Measurements from ENCODE around the gene KIN.
"Not testable (repeated sequence)": the region's sequence is repeated elsewhere in the genome, so short reads cannot be mapped to it uniquely, and the experiment has no call there.

The KIN gene

DNA sequence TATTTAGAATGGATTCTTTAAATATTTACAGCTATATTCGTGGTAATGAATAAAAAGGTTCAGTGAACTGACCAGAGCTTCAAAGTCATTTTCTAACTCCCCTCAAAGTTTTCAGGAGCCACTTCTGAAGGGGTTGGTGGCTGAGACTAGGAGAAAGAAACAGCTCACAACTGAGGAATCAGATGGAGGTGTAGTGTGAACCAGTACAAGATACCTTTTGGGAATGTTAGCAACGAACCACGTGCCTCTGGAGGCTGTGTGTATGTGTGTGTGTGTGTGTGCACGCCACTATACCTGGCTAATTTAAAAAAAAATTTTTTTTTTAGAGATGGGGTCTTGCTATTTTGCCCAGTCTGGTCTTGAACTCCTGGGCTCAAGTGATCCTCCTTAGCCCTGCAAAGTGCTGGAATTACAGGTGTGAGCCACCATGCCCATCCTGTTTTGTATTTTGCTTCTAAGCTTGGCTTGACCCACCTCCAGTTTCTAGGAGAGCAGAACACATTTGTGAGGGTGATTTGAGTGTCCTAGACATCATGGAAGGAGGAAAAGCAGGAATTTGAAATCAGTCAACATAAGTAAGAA is 21.0 kb upstream of the KIN start:
- DNase-seq (no peak), ATAC-seq (no peak)
- Mint-ChIP-seq H3K4me1 (no peaks in the 10 kb centered on the region), H3K4me3 (no peak overlapping the region), H3K9me3 (no peaks in the 10 kb centered on the region), H3K27me3 (no peaks in the 10 kb centered on the region), H3K27ac (no peak overlapping the region)

DNA sequence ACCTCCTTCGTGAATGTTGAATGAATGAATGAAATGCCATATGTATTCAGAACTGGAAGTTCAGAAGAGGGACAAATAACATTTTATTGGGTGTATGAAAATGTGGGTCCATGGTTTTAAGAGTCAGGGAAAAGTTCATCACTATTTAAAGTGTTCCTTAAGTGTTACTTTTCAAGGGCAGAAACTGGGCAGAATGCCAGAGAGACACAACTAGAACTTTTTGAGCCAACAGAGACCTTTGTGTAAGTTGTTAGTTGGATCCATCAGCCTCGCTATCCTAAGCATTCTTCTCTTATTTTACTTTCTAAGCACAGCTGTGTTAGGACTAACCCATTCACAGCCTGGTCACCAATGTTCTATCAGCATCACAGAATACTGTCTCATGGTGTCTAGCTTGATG is 16.9 kb upstream of the KIN start:
- H3K4me3 Mint-ChIP-seq = no peak overlapping the region
- H3K27me3 Mint-ChIP-seq = no peaks in the 10 kb centered on the region
- no peak for DNase-seq
- H3K9me3 Mint-ChIP-seq = no peaks in the 10 kb centered on the region
- H3K4me1 Mint-ChIP-seq = no peaks in the 10 kb centered on the region
- H3K27ac Mint-ChIP-seq = no peak overlapping the region
- no peak for ATAC-seq

DNA sequence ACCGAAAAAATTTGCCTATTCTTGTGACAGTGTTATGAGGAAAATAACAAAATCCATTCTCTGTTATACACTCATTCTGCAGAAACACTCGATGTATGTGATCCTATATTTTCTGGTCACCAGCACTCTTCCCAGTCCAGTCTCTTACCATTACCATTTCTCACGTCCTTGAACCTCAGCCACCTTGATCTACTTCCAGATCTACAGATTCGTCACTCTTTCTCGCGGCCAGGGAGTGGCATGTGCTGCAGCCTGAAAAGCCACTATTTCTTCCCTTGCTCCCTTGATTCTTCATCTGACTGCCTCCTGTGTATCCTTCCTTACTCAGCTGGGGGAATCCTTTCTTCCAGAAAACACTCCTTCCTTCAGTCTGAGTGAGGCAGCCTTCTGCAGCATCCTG is 16.4 kb upstream of the KIN start:
- Mint-ChIP-seq H3K9me3 (no peaks in the 10 kb centered on the region), H3K27me3 (no peaks in the 10 kb centered on the region), H3K4me1 (no peaks in the 10 kb centered on the region), H3K4me3 (no peak overlapping the region), H3K27ac (peak overlapping the region in 1 of 2 donors; percentile 49)
- no peak for DNase-seq
- no peak for ATAC-seq

DNA sequence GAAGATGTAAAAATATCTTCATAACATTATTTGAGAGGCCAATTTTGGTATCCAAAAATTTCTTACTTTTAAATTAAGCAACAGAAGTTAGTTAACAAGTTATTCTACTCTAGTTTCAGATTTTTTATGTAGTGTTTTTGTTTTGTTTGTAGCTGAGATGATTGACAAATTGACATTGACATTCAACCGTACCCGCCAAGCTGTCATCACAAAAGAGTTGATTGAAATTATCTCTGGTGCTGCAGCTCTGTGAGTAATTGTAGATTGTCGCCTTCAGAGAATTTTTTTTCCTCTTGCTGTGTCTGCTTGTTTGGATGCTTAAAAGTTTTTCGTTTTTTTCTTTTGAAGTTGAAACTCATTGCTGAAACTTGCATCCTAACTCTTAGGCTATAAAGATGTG is 14.8 kb upstream of the KIN start:
- ATAC-seq = no peak
- no peaks in the 10 kb centered on the region for H3K27me3 Mint-ChIP-seq
- no peak overlapping the region for H3K27ac Mint-ChIP-seq
- H3K4me3 Mint-ChIP-seq = no peak overlapping the region
- DNase-seq = no peak
- H3K9me3 Mint-ChIP-seq = no peaks in the 10 kb centered on the region
- peaks cover 1% of the 10 kb centered on the region for H3K4me1 Mint-ChIP-seq

DNA sequence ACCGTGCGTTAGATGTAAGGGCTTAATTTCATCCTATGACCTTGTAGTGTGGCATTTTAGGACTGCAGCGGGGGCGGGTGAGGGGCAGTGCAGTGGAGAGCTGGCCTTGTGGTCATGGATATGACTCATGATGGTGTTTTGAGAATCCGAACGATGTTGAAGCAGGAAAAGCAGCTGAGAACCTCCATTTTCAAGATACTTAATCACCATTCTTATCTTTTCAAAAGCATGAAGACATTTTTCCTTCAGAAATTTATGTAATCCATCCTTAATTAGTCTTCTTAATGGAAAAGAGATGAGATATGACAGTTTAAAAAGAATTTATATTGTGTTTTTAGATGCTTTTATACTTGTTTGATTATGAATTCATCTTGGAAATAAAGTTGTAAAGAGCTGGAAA is 9.8 kb upstream of the KIN start:
- DNase-seq = no peak
- H3K9me3 Mint-ChIP-seq = no peaks in the 10 kb centered on the region
- ATAC-seq = no peak
- H3K27ac Mint-ChIP-seq = peak overlapping the region; percentile 69 to 78
- H3K27me3 Mint-ChIP-seq = no peaks in the 10 kb centered on the region
- peaks cover 42% of the 10 kb centered on the region for H3K4me1 Mint-ChIP-seq
- no peak overlapping the region for H3K4me3 Mint-ChIP-seq

DNA sequence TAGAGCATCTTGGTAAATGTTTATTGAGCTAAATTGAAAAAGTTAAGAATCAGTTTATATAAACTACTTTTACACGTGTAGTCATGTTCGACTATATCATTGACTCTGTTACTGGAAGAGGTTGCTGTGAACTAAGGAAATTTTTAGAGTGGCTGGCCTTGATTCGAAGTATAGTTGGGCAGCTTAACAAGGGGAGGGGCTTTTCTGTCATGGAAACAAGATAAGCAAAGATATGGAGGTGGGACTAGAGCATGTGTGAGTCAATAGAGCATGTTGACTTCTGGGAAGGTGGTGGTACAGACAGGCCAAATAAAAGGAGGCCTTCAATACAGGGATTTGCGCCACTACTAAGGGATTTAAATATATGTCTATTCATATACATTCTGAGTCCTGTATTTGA is 7.8 kb upstream of the KIN start:
- peak overlapping the region in 1 of 2 donors; percentile 30 for H3K27ac Mint-ChIP-seq
- H3K27me3 Mint-ChIP-seq = no peaks in the 10 kb centered on the region
- H3K4me3 Mint-ChIP-seq = no peak overlapping the region
- no peak for ATAC-seq
- no peak for DNase-seq
- no peaks in the 10 kb centered on the region for H3K9me3 Mint-ChIP-seq
- H3K4me1 Mint-ChIP-seq = peaks cover 55% of the 10 kb centered on the region

DNA sequence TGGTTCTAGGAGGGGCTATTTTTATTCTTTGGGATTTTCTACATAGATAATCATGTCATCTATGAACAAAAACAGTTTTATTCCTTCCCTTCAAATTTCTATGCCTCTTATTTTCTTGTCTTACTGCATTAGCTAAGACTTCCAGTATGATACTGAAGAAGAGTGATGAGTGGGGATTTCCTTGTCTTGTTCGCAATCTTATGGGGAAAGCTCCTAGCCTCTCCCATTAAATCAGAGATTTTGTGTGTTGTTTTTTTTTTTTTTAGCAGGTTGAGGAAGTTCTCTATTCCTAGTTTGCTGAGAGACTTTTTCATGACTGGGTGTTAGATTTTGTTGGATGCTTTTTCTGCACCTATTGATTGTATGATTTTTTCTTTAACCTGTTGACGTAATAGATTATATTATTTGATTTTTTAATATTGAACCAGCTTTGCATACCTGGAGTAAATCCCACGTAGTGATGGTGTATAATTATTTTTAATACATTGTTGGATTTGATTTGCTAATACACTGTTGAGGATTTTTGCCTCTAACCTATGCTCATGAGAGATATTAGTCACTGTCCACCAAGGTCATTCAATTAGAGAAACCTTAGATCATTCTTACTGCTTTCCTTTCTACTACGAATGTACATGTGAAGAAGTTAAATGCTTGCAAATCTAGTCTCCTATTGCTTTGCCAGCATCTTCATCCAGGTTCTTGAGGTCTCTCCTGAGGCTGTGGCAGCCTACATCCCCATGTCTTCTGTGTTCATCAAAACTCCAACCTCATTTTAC is 6.6 kb upstream of the KIN start:
- Mint-ChIP-seq H3K4me1 (peaks cover 67% of the 10 kb centered on the region), H3K4me3 (no peak overlapping the region), H3K9me3 (no peaks in the 10 kb centered on the region), H3K27ac (no peak overlapping the region), H3K27me3 (no peaks in the 10 kb centered on the region)
- ATAC-seq (no peak), DNase-seq (no peak)

DNA sequence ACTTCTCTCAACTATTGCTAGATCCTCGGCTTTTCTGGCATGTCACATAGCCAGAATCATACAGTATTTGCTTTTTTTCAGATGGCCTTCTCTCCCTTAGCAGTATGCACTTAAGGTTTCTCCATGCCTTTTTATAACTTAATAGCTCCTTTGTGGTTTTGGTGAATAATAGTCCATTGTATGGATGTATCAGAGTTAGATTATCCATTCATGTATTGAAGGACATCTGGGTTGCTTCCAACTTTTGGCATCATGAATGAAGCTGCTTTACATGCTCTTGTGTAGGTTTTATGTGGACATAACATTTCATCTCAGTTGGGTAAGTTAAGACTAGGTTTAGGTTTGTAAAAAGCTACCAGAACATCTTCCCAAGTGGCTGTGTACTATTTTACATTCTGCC is 4.7 kb upstream of the KIN start:
- Mint-ChIP-seq H3K4me3 (no peak overlapping the region), H3K27ac (peak overlapping the region in 1 of 2 donors; percentile 35)

DNA sequence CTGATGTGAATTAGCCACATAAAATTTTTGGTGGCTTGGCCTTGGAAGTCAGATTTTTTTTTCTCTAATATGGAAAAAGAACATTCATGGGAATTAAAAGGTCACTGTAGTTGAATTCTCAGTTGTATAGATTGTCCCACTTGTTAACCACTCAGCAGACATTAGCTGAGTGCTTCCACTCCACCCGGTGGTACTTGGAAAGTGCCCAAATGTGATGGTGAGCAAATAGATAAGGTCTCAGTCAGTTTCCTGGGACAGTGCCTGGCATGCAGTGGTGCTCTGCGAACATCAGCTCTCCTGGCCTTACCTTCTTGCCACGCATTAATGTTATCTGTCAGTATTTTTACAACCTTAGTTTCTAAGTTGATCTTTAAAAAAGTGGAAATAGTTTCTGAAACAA is 1.6 kb upstream of the KIN start:
- ATAC-seq (no peak), DNase-seq (no peak)
- Mint-ChIP-seq H3K9me3 (no peaks in the 10 kb centered on the region), H3K27me3 (no peaks in the 10 kb centered on the region), H3K4me3 (no peak overlapping the region), H3K4me1 (peaks cover 50% of the 10 kb centered on the region), H3K27ac (peak overlapping the region; percentile 26 to 46)

More for the DNA sequence above, 4.7 kb upstream of the KIN start:
- Mint-ChIP-seq H3K4me1 (peaks cover 66% of the 10 kb centered on the region), H3K9me3 (no peaks in the 10 kb centered on the region), H3K27me3 (no peaks in the 10 kb centered on the region)
- ATAC-seq = no peak
- no peak for DNase-seq

DNA sequence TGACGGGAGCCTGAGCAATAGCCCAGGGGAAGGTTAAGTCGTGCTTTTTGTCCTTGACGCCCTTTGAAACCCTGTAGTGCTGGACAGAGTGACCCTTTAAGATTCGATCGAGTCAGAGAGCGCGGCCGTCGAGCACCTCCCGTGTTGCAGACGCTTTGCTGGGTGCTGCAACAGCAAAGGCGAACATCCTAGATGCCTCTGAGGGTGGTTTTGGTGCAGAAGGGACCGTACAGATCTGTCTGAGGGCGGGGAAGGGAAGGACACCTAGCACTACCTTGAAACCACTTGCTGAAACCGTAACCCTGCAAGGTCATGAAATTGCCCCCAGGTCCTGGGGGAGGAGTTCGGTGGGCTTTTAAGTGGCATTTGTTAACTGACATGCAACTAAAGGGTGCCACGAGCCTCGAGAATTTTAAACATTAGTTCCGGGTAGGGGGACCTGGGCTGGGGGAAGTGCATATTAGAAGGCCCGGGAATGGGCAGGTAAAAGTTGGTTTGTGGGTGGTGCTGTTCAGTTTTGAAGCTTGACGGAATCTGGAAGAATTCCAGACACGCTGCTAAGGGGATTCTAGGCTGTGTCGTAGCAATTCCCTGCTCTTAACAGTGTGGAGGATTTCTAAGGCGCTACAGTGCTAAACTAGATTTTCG is 970 bp upstream of the KIN start:
- H3K27me3 Mint-ChIP-seq = no peaks in the 10 kb centered on the region
- H3K27ac Mint-ChIP-seq = no peak overlapping the region
- no peak for DNase-seq
- H3K4me1 Mint-ChIP-seq = peaks cover 44% of the 10 kb centered on the region
- no peak overlapping the region for H3K4me3 Mint-ChIP-seq
- no peaks in the 10 kb centered on the region for H3K9me3 Mint-ChIP-seq
- ATAC-seq = peak; percentile 13

DNA sequence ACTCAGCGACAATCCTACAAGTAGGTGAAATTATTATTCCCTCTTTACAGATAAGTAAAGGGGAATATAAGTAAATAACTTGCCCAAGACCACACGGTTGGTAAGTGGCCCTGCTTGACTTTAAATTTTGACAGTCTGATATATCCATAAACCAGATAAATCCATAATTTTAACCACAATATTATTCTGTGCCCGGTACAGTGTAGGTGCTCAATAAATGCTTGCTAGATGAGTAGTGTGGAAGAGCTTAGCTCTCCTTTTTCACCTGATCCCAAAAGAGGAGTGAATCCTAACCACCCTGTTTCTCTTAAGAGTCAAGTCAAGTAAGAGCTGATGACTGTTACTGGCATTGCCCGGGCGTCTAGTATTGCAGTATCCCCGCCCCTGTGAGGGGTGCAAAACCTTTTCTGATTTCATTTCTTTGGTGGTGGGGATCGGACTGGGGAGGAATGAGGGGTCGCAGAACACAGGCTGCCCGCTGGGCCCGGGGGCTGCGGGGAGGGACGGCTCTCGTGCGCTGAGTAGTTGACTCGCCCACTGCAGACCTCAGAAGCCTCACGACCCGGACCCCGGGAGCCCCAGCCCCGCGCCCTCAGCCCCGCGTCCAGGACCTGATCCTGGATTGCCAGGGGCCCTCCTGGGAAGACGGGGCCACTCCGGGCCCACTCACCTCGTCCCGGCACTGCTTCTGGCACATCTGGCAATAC is 490 bp downstream of the KIN start:
- peaks cover 30% of the 10 kb centered on the region for H3K4me1 Mint-ChIP-seq
- H3K4me3 Mint-ChIP-seq = no peak overlapping the region
- peak; percentile 16 for ATAC-seq
- H3K27ac Mint-ChIP-seq = no peak overlapping the region
- DNase-seq = no peak
- no peaks in the 10 kb centered on the region for H3K9me3 Mint-ChIP-seq
- no peaks in the 10 kb centered on the region for H3K27me3 Mint-ChIP-seq

DNA sequence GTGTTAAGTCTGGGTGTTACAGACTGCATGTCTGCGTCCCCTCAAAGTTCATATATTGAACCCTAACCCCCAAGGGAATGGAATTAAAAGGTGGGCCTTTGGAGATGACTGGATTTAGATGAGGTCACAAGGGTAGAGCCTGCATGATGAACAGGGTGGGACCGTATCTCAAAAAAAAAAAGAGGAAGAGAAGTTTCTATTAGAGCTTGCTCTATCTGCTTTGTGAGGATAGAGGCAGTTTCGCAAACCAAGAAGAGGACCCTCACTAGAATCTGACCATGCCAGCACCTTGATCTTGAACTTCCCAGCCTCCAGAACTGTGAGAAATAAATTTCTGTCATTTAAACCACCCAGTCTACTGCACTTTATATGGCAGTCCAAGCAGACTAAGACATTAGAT is 1.4 kb downstream of the KIN start:
- H3K27ac Mint-ChIP-seq = no peak overlapping the region
- H3K9me3 Mint-ChIP-seq = no peaks in the 10 kb centered on the region
- peaks cover 25% of the 10 kb centered on the region for H3K4me1 Mint-ChIP-seq
- no peak for ATAC-seq
- no peaks in the 10 kb centered on the region for H3K27me3 Mint-ChIP-seq
- H3K4me3 Mint-ChIP-seq = no peak overlapping the region
- DNase-seq = no peak

DNA sequence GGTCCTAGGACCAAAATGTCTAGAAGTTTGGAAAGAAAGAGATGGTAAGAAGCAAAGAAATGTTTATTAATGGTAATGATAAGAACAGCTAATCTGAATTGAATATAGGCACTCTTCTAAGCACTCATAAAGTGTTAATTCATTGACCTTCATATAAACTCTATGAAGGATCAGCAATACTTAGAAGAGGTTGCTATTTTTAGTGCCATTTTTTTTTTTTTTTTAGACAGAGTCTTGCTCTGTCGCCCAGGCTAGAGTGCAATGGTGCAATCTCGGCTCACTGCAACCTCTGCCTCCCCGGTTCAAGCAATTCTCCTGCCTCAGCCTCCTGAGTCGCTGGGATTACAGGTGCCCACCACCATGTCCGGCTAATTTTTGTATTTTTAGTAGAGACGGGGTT is 5.6 kb downstream of the KIN start:
- not testable (repeated sequence) for H3K4me3 Mint-ChIP-seq, DNase-seq, H3K27ac Mint-ChIP-seq, ATAC-seq, H3K27me3 Mint-ChIP-seq, H3K9me3 Mint-ChIP-seq
- peaks cover 12% of the 10 kb centered on the region for H3K4me1 Mint-ChIP-seq

DNA sequence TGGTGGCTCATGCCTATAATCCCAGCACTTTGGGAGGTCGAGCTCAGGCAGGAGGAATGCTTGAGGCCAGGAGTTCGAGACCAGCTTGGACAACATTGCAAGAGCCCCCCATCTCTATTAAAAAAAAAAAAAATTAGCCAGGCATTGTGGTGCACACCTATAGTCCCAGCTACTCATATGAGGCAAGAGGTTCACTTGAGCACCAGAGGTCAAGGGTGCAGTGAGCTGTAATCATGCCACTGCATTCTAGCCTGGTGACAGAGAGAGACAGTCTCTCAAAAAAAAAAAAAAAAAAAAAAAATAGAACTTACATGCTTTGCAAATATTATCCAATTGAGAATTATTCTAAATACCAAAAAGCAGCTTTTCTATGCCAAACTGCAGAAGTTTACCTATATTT is 11.0 kb downstream of the KIN start:
- Mint-ChIP-seq H3K4me1 (peaks cover 6% of the 10 kb centered on the region), H3K9me3 (no peaks in the 10 kb centered on the region), H3K27me3 (no peaks in the 10 kb centered on the region), H3K4me3 (no peak overlapping the region), H3K27ac (no peak overlapping the region)
- DNase-seq = no peak
- no peak for ATAC-seq

DNA sequence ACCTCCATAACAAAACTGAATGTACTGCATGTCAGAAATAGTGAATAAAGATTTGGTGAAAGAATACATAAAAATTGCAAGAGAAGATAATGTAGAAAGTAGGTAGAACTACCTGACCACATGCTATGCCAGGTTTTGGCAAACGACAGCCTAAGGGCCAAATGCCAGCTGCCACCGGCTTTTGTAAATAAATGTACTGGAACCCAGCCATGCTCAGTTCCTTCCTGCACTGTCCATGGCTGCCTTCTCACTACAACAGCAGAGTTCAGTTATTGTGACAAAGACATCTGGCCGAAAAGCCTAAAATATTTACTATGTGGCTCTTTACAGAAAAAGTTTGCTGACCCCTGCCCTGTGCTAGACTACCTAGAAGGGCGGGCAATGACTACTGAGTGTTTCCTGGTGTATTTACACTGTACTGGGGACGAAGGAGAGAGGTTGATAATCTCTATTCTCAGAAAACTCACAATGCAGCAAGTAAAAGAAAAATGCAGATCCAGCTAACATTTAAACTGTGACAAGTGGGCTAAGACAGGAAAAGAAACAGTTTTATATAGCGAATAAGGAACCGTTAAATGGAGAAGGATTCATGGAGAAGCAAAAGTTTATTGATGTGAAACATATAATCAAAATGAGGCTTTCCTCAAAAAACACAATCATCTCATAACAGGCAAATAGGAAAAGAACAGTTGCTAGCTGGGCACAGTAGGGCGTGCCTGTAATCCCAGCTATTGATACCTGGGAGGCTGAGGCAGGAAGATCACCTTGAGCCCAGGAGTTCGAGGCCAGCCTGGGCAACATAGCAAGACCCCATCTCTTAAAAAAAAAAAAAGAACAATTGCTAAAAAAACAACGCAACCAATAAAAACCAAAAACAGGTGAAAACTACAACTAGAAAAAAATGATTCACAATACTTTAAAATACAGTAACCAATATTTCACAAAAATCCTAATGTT is 13.7 kb downstream of the KIN start:
- Mint-ChIP-seq H3K4me1 (no peaks in the 10 kb centered on the region), H3K27me3 (no peaks in the 10 kb centered on the region), H3K4me3 (no peak overlapping the region), H3K27ac (peak overlapping the region in 1 of 2 donors; percentile 86), H3K9me3 (no peaks in the 10 kb centered on the region)
- ATAC-seq (no peak), DNase-seq (no peak)
